Activated CD4-positive, alpha-beta T cell treated with anti-CD3 and anti-CD28 coated beads, Interleukin-2, amount 50 U/mL, for 16 hours (primary cell): ENCODE data around the gene HMGCS2.
A peak's percentile ranks its signal among the peaks of the same experiment; 100 is the strongest.
"Not testable (repeated sequence)": the region's sequence is repeated elsewhere in the genome, so short reads cannot be mapped to it uniquely, and the experiment has no call there.

Experiments
- DNase-seq: peaks from one replicate; pipeline ENCODE4 v3.0.0-alpha.2; 2020

Gene HMGCS2

GRCh38 chr1:119787776-119788175 lies 19.1 kb upstream of the HMGCS2 start:
- no peak for DNase-seq

- DNase-seq = peak; percentile 75
Measured at GRCh38 chr1:119786473-119787050, 17.9 kb upstream of the HMGCS2 start.

- DNase-seq = not testable (repeated sequence)
Measured at GRCh38 chr1:119786046-119786445, 17.3 kb upstream of the HMGCS2 start.

GRCh38 chr1:119784191-119784781 lies 15.6 kb upstream of the HMGCS2 start:
- DNase-seq = no peak

GRCh38 chr1:119783354-119784185 lies 14.9 kb upstream of the HMGCS2 start:
- DNase-seq = no peak

- no peak for DNase-seq
Measured at GRCh38 chr1:119782631-119783325, 14.1 kb upstream of the HMGCS2 start.

- no peak for DNase-seq
Measured at GRCh38 chr1:119781434-119782210, 12.9 kb upstream of the HMGCS2 start.

- DNase-seq = no peak
Measured at GRCh38 chr1:119779869-119780356, 11.2 kb upstream of the HMGCS2 start.

- no peak for DNase-seq
Measured at GRCh38 chr1:119778886-119779560, 10.3 kb upstream of the HMGCS2 start.

GRCh38 chr1:119778359-119778758 lies 9.7 kb upstream of the HMGCS2 start:
- DNase-seq = no peak

- DNase-seq = no peak
Measured at GRCh38 chr1:119774746-119775490, 6.2 kb upstream of the HMGCS2 start.

- DNase-seq = no peak
Measured at GRCh38 chr1:119773711-119774241, 5.1 kb upstream of the HMGCS2 start.

GRCh38 chr1:119772298-119772697 lies 3.6 kb upstream of the HMGCS2 start:
- no peak for DNase-seq

- DNase-seq = no peak
Measured at GRCh38 chr1:119771770-119772169, 3.1 kb upstream of the HMGCS2 start.

GRCh38 chr1:119771016-119771415 lies 2.3 kb upstream of the HMGCS2 start:
- DNase-seq = no peak

- no peak for DNase-seq
Measured at GRCh38 chr1:119767486-119767885, 1.2 kb downstream of the HMGCS2 start.

- no peak for DNase-seq
Measured at GRCh38 chr1:119766374-119766794, 2.3 kb downstream of the HMGCS2 start.

- no peak for DNase-seq
Measured at GRCh38 chr1:119764220-119764619, 4.5 kb downstream of the HMGCS2 start.

GRCh38 chr1:119762953-119763352 lies 5.8 kb downstream of the HMGCS2 start:
- DNase-seq = no peak

- DNase-seq = no peak
Measured at GRCh38 chr1:119762409-119762808, 6.3 kb downstream of the HMGCS2 start.

- peak; percentile 38 for DNase-seq
Measured at GRCh38 chr1:119758584-119758983, 10.1 kb downstream of the HMGCS2 start.
